Trophoblast cell (in vitro differentiated cells and primary cell): ENCODE data around the gene ZBTB7B. TPM values are rescaled to one million over a fixed set of nuclear protein-coding genes. Genes with fewer than 3 reads are reported as not detected.

Experiments used
- DNase-seq, 2 donors: peaks; one replicate each; pipeline ENCODE4 v3.0.0-alpha.2; 2016
- H2AFZ ChIP-seq: 2 replicates; pipeline ENCODE4 v1.6.1; 2013; ENCODE audit warnings: low read length, moderate library complexity, mild to moderate bottlenecking; ENCODE audit not compliant: insufficient read depth, poor library complexity
- H2AK5ac ChIP-seq: 2 replicates; pipeline ENCODE4 v1.6.1; 2013; ENCODE audit warnings: mild to moderate bottlenecking, low read length
- H2BK120ac ChIP-seq: 2 replicates; pipeline ENCODE4 v1.6.1; 2013; ENCODE audit warnings: low read length, mild to moderate bottlenecking, moderate library complexity; ENCODE audit not compliant: insufficient read depth, poor library complexity
- H2BK12ac ChIP-seq: 2 replicates; pipeline ENCODE4 v1.6.1; 2013; ENCODE audit warnings: mild to moderate bottlenecking, low read length, moderate library complexity
- H2BK5ac ChIP-seq: 2 replicates; pipeline ENCODE4 v1.6.1; 2013; ENCODE audit warnings: low read length, low read depth, moderate library complexity, mild to moderate bottlenecking; ENCODE audit not compliant: poor library complexity
- H3K14ac ChIP-seq: 2 replicates; pipeline ENCODE4 v1.6.1; 2013; ENCODE audit warnings: mild to moderate bottlenecking, low read length
- H3K18ac ChIP-seq: 2 replicates; pipeline ENCODE4 v1.6.1; 2013; ENCODE audit warnings: mild to moderate bottlenecking, low read length
- H3K23ac ChIP-seq: 2 replicates; pipeline ENCODE4 v1.6.1; 2013; ENCODE audit warnings: low read length
- H3K27ac ChIP-seq: 2 replicates; pipeline ENCODE4 v1.5.1; 2013; ENCODE audit warnings: low read depth, mild to moderate bottlenecking, inconsistent platforms, low read length, moderate library complexity
- H3K27me3 ChIP-seq: 2 replicates; pipeline ENCODE4 v1.6.1; 2013; ENCODE audit warnings: inconsistent platforms, mild to moderate bottlenecking, low read length, moderate library complexity; ENCODE audit not compliant: insufficient read depth
- H3K36me3 ChIP-seq, 2 experiments: 1 replicate in 1 of 2; 2 replicates in 1 of 2; pipeline ENCODE4 v1.6.1; 2013; ENCODE audit warnings: low read length in 2 of 2, mild to moderate bottlenecking in 2 of 2, moderate library complexity in 1 of 2; ENCODE audit not compliant: insufficient read depth in 2 of 2, control insufficient read depth in 1 of 2
- H3K4ac ChIP-seq: 2 replicates; pipeline ENCODE4 v1.6.1; 2013; ENCODE audit warnings: low read depth, mild to moderate bottlenecking, low read length, moderate library complexity
- H3K4me1 ChIP-seq, 2 experiments: 1 replicate in 1 of 2; 2 replicates in 1 of 2; pipeline ENCODE4 v1.6.1; 2013; ENCODE audit warnings: low read length in 2 of 2, mild to moderate bottlenecking in 2 of 2, moderate library complexity in 1 of 2; ENCODE audit not compliant: insufficient read depth in 2 of 2, control insufficient read depth in 1 of 2
- H3K4me2 ChIP-seq: 2 replicates; pipeline ENCODE4 v1.6.1; 2013; ENCODE audit warnings: inconsistent platforms, mild to moderate bottlenecking, low read length, moderate library complexity
- H3K4me3 ChIP-seq: 2 replicates; pipeline ENCODE4 v1.5.1; 2013; ENCODE audit warnings: mild to moderate bottlenecking, low read depth, low read length, inconsistent platforms
- H3K79me1 ChIP-seq: one replicate; pipeline ENCODE4 v1.6.1; 2013; ENCODE audit warnings: low read length
- H3K79me2 ChIP-seq: 2 replicates; pipeline ENCODE4 v1.6.1; 2013; ENCODE audit warnings: low read length, mild to moderate bottlenecking; ENCODE audit not compliant: control insufficient read depth, insufficient read depth, poor library complexity
- H3K9ac ChIP-seq: 2 replicates; pipeline ENCODE4 v1.6.1; 2013; ENCODE audit warnings: mild to moderate bottlenecking, low read length
- H3K9me3 ChIP-seq: 2 replicates; pipeline ENCODE4 v1.6.1; 2013; ENCODE audit warnings: low read depth, mild to moderate bottlenecking, control low read depth, inconsistent platforms, low read length; ENCODE audit not compliant: insufficient read depth
- H4K12ac ChIP-seq: 2 replicates; pipeline ENCODE4 v1.6.1; 2013; ENCODE audit warnings: low read depth, mild to moderate bottlenecking, low read length, moderate library complexity
- H4K8ac ChIP-seq: 2 replicates; pipeline ENCODE4 v1.6.1; 2013; ENCODE audit warnings: low read depth, mild to moderate bottlenecking, low read length, moderate library complexity
- H4K91ac ChIP-seq: one replicate; pipeline ENCODE4 v1.6.1; 2013; ENCODE audit warnings: low read depth, mild to moderate bottlenecking, low read length, moderate library complexity
- WGBS: extraction: QIAGEN DNeasy Blood & Tissue Kit; methylation state at CpG from one replicate; pipeline ENCODE4 v1.1.7; 2013; ENCODE audit warnings: missing lambda C conversion rate; ENCODE audit not compliant: insufficient read length, insufficient coverage; ENCODE audit errors: extremely low coverage; 5-methylcytosine and 5-hydroxymethylcytosine counted together
- polyA plus RNA-seq: library from polyadenylated mRNA; stranded (reverse); fragments of 200-250 nt; gene quantifications from 2 replicates; pipeline ENCODE4 v1.2.3, GENCODE V29; 2013

ZBTB7B gene
- 39.8 and 42.9 TPM in 2 replicates for polyA plus RNA-seq

DNA sequence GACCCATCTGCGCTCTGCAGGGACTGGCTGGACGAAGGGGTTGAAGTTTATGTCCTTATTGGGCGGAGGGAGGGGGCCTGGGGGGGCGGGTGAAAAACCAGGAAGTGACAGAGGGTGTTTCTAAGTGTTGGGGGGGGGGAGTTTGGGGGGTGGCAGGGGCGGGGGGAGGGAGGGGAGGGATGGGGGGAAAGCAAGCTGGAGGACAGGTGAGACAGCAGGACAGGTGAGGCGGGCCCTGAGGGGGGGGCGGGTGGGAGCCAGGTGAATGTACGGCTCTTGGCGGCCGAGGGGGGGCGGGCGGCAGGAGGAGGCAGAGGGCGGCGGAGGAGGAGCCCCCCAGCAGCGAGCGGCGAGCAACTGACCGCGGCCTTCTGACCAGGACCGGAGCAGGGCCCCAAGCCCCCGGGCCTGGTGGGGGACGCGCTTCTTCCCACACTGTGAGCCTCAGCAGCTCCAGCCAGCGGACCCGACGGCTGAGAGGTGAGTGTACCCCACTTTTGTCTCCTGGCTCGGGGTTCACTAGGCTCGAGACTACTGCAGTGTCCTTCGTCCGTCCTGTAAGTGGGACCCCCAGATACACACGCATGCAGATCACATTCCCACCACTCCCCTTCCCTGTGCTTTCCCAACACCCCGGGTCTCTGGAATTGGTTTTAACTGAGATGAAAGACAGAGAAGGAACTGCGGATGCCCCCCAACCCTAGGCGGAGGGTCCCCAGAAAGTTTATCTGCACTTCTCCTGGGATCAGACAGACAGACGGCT is at the start of gene ZBTB7B:
TSS of gene ZBTB7B (plus strand) at position 339 of the 763 bp plus-strand sequence. CDS start 11,859 bp downstream, outside the sequence.
- Histone ChIP-seq H4K91ac (peak within 1 kb of the TSS; percentile 97), H3K79me1 (peaks cover 36% of the 10 kb centered on the region), H3K4me2 (peak within 1 kb of the TSS; percentile 98), H3K9me3 (no peaks in the 10 kb centered on the region), H3K23ac (no peak within 1 kb of the TSS), H4K12ac (peak within 1 kb of the TSS; percentile 86), H3K79me2 (peaks cover 18% of the 10 kb centered on the region), H3K18ac (peak within 1 kb of the TSS; percentile 97), H4K8ac (peak within 1 kb of the TSS; percentile 90), H2BK5ac (peak within 1 kb of the TSS; percentile 95), H2AK5ac (peak within 1 kb of the TSS; percentile 96), H3K36me3 (peaks cover 0 to 7% of the 10 kb centered on the region in 2 experiments), H2BK120ac (peak within 1 kb of the TSS; percentile 96), H3K4me1 (peaks cover 14 to 19% of the 10 kb centered on the region in 2 experiments), H3K14ac (peak within 1 kb of the TSS; percentile 98), H2BK12ac (peak within 1 kb of the TSS; percentile 85), H3K9ac (peak within 1 kb of the TSS; percentile 59), H3K27ac (peak within 1 kb of the TSS; percentile 89), H3K27me3 (no peaks in the 10 kb centered on the region), H3K4me3 (peak within 1 kb of the TSS; percentile 93), H2AFZ (peak within 1 kb of the TSS; percentile 66), H3K4ac (peak within 1 kb of the TSS; percentile 98)
- no CpG with 5 or more reads among the region's 35 CpGs for WGBS
- peak; percentile 30 to 50 for DNase-seq

DNA sequence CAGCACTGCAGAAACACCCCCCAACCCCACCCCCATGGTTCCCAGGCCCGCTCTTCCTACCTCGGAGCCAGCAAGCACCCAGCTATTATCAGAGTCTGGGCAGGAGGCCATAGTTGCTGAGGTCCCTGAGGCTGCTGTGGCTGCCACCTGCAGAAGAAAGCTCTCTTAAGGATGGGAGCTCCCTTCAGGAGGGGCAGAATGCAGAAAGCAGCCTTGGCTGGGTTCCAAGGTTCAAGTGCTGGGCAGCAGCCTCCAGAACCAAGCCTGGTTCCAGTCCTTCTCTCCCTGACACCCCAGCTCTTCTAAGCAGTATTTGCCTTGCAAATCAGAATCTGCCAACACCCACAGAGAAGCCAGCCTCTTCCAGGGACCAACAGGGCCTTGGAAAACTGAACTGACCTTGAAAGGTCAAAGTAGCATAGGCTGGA is 49.0 kb upstream of the ZBTB7B start:
- H3K14ac ChIP-seq, result no peak overlapping the region
- peaks cover 11 to 18% of the 10 kb centered on the region in 2 experiments for H3K4me1 ChIP-seq
- H3K79me1 ChIP-seq, result peaks cover 2% of the 10 kb centered on the region
- H2BK120ac ChIP-seq, result no peak overlapping the region
- H3K4ac ChIP-seq, result no peak overlapping the region
- no peak for DNase-seq
- H2AFZ ChIP-seq, result no peak overlapping the region
- H3K79me2 ChIP-seq, result no peaks in the 10 kb centered on the region
- H3K27ac ChIP-seq, result no peak overlapping the region
- no peak overlapping the region for H4K91ac ChIP-seq
- H3K9me3 ChIP-seq, result no peaks in the 10 kb centered on the region
- WGBS, result no CpG with 5 or more reads among the region's 2 CpGs
- no peak overlapping the region for H3K23ac ChIP-seq
- H4K8ac ChIP-seq, result no peak overlapping the region
- H3K18ac ChIP-seq, result no peak overlapping the region
- H2AK5ac ChIP-seq, result no peak overlapping the region
- H3K27me3 ChIP-seq, result no peaks in the 10 kb centered on the region
- H2BK12ac ChIP-seq, result no peak overlapping the region
- H3K4me2 ChIP-seq, result no peak overlapping the region
- no peak overlapping the region for H2BK5ac ChIP-seq
- H3K9ac ChIP-seq, result no peak overlapping the region
- H3K4me3 ChIP-seq, result no peak overlapping the region
- H3K36me3 ChIP-seq, result peaks cover 7 to 15% of the 10 kb centered on the region in 2 experiments
- no peak overlapping the region for H4K12ac ChIP-seq

DNA sequence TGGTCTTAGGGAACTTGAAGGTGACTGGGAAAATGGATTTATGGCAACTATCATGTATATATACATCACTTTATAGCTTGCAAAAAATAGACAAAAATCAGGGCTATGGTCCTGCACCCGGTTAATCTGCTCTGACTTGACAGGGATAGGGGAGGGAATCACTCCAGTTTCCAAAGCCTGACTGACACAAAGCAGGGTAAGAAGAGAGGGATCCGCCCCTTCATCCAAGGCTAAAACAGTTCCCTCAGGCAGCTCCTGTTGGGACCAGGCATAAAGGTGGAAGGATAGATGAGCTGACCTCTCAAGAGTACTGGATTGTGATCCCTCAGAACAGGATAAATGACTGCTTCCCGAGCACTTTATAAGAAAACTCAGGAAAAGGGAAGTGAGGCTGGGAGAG is 48.1 kb upstream of the ZBTB7B start:
- H3K36me3 ChIP-seq, result peaks cover 17 to 24% of the 10 kb centered on the region in 2 experiments
- H2AK5ac ChIP-seq, result no peak overlapping the region
- no peaks in the 10 kb centered on the region for H3K27me3 ChIP-seq
- no peak overlapping the region for H4K8ac ChIP-seq
- no peak overlapping the region for H3K14ac ChIP-seq
- H3K18ac ChIP-seq, result no peak overlapping the region
- no peak overlapping the region for H3K4me2 ChIP-seq
- H3K9me3 ChIP-seq, result no peaks in the 10 kb centered on the region
- H3K23ac ChIP-seq, result no peak overlapping the region
- no peak overlapping the region for H2BK5ac ChIP-seq
- H3K4me3 ChIP-seq, result no peak overlapping the region
- H2AFZ ChIP-seq, result no peak overlapping the region
- no peak overlapping the region for H2BK12ac ChIP-seq
- no peak overlapping the region for H3K9ac ChIP-seq
- H3K27ac ChIP-seq, result no peak overlapping the region
- no CpG with 5 or more reads among the region's 3 CpGs for WGBS
- H2BK120ac ChIP-seq, result no peak overlapping the region
- H3K79me1 ChIP-seq, result peaks cover 2% of the 10 kb centered on the region
- H3K4me1 ChIP-seq, result peaks cover 11 to 18% of the 10 kb centered on the region in 2 experiments
- DNase-seq, result no peak
- H3K79me2 ChIP-seq, result no peaks in the 10 kb centered on the region
- no peak overlapping the region for H4K91ac ChIP-seq
- H4K12ac ChIP-seq, result no peak overlapping the region
- H3K4ac ChIP-seq, result no peak overlapping the region

DNA sequence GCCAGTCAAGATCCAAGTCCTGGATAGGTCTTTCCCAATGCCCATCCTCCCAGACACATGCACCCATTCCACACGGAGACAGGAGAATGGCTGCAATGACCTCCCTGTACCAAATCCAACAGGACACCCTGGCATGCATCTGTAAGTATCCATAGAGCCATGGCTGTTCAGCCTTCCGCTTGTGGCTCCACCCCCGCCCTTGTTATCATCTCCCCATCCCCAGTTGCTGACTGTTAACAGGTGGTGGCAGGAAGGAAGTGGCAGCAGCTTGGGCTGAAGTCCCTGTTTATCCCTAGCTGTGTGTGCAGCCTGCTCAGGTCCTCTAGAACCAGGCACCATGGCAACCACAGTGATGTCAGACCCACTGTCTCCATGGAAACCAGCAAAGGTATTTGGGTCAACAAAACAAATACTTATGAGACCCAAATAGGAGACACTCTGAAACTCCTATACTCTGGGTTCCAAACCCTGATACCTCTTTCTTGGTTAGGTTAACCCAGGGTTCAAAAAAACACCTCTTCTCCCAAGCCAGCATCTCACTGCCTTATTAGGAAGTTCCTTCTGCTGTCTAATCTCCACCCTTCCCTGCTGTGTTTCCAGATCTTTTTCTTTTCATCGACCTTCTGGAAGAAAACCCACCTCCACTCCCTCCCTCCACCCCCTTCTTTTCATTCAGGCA is 47.4 kb upstream of the ZBTB7B start:
- Histone ChIP-seq H3K14ac (no peak overlapping the region), H3K4me3 (no peak overlapping the region), H2BK12ac (no peak overlapping the region), H3K9me3 (no peaks in the 10 kb centered on the region), H3K79me2 (no peaks in the 10 kb centered on the region), H2AK5ac (no peak overlapping the region), H3K27ac (peak overlapping the region; percentile 61), H3K79me1 (peaks cover 2% of the 10 kb centered on the region), H3K23ac (no peak overlapping the region), H4K12ac (no peak overlapping the region), H3K18ac (no peak overlapping the region), H4K8ac (no peak overlapping the region), H3K4ac (no peak overlapping the region), H3K9ac (peak overlapping the region; percentile 42), H3K4me1 (peaks cover 11 to 18% of the 10 kb centered on the region in 2 experiments), H4K91ac (no peak overlapping the region), H3K36me3 (peaks cover 18 to 27% of the 10 kb centered on the region in 2 experiments), H2BK120ac (no peak overlapping the region), H2BK5ac (no peak overlapping the region), H2AFZ (no peak overlapping the region), H3K27me3 (no peaks in the 10 kb centered on the region), H3K4me2 (peak overlapping the region; percentile 99)
- peak; percentile 32 to 72 for DNase-seq
- WGBS, result no CpG with 5 or more reads among the region's 4 CpGs
